NCI-H2196 (cell line): ENCODE results near the gene GRID1.

Experiments
- DNase-seq: peaks from one replicate; lab custom pipeline; 2025; ENCODE audit not compliant: unreplicated experiment; lab: John Stamatoyannopoulos, UW

GRID1 gene

DNA sequence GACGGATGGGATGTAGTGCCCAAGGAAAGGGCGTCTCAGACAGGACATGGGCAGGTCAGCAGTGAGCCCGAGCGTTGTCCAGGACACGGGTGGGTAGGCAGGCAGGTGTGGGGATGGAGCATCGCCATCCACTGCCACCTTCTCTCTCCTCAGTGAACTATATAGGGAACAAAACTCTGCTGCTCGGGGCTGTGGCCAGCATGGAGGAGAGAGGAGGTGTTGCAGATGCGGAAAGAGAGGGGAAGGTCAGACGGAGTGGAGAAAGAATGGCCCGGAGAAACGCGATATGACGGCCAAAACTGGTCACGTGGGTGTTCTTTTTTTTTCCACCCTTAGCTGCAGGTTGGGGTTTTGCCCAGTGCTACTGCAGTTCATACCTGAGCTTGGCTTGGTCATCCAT is 71.2 kb downstream of the GRID1 start:
- no peak for DNase-seq

DNA sequence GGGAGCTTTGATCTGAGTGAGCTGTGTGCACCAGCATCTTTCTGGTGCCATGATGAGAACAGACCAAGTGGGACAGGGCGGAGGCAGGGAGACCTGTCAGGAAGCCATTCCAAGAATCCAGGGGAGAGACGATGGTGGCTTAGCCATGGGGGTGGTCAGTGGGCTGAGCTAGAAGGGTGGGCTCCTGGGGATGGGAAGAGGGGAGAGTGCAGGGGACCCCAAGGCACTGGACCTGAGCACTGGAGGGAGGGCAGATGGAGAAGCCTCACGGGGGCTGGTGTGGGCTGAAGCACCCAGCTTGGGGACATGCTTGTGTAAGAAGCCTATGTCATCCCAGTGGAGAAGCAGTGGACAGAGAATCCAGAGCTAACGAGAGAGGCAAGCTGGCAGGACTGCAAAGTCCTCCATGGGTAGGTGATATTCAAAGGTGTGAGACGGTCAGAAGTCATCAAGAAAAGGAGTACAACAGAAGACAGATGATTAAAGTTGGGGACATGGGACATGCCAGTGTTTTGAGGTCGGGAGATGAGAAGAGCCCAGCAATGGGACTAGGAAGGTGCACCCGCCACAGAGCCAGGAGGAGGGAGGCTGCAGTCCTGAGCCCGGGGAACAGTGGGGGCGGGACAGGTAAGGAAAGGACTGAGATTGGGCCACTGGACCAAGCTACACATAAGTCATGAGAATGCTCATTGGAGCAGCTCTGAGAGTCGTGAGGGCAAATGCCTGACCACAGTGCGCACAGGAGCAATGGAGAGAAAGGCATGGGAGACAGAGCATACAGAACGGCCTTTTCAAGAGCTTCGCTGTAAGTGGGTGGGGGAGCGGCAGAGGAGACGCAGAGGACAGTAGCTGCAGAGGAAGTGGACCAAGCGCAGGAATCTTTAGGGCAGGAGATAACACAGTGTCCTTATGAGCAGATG is 72.0 kb downstream of the GRID1 start:
- no peak for DNase-seq

GRCh38 chr10:86293396-86293791 is 73.2 kb downstream of the GRID1 start:
- DNase-seq: no peak

DNA sequence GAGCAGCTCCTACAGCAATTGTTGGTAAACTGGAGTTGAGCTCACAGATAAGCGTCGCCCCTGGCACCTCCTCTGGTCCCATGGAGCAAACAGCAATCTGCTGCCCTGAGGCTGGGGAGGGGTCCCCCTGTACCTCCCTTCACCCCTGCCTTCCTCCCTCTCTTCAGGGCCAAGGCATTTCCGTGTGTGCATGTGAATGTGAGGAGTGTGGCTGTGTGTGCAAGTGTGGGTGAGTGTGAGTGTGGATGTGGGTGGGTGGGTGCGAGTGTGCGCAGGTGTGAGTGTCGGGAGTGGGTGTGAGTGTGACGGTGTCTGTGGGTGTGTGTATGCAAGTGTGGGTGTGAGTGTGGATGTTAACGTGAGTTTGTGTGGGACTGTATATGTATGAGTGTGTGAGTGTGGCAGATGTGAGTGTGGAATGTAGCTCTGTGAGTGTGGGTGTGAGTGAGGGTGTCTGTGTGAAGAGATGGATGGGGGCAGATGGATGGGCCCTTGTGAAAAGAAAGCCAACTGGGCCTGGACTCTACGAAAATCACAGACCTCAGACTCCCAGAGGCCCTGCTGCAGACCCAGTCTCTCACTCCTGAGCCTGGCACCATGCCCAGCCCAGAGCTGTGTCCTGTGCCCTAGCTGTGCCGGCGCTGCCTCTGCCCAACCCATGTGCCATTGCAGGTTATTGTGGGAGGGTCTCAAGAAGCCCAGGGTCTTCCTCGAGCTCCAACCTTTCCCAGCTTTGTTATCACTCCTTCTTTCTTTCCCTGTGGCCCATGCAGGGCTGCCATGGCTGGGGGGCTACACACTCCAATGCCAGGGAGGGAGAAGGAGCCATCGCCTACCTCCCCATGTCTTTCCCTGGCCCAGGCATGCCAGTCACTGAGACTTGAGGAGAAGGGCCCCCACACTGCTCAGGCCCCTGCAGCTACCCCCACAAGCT is 73.9 kb downstream of the GRID1 start:
- DNase-seq: no peak

DNA sequence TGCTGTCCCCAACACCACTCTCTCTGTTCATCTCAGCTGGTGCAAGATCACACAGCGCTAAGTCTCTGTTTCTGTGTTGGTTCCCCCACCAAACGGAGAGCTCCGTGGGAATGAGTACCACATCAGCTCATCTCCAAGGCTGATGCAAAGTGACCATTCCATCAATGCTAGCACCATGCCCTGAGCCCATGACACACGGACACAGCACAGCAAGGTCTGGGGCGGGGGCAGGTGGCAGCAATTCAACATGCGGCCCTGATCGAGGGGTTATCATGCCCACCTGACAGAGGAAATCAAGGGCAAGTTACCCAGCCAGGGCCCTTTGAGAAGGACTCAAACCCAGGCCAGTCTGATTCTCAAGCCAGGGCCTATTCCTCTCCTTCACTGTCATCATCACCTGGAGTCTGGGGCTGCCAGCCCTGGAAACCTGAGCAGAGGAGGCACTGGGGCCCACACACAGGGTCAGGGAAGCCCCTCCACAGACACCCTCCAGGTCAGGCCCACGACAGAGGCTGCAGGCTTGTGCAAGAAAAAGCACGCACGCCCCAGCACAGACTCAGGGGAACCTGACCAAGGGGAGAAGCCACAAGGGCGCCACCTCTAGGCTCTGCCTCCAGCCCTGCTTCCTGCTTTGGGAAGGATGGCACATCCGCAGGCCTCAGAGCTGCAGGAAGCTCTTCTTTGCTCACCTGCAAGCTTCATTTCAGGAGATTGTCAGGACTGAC is 74.8 kb downstream of the GRID1 start:
- no peak for DNase-seq

DNA sequence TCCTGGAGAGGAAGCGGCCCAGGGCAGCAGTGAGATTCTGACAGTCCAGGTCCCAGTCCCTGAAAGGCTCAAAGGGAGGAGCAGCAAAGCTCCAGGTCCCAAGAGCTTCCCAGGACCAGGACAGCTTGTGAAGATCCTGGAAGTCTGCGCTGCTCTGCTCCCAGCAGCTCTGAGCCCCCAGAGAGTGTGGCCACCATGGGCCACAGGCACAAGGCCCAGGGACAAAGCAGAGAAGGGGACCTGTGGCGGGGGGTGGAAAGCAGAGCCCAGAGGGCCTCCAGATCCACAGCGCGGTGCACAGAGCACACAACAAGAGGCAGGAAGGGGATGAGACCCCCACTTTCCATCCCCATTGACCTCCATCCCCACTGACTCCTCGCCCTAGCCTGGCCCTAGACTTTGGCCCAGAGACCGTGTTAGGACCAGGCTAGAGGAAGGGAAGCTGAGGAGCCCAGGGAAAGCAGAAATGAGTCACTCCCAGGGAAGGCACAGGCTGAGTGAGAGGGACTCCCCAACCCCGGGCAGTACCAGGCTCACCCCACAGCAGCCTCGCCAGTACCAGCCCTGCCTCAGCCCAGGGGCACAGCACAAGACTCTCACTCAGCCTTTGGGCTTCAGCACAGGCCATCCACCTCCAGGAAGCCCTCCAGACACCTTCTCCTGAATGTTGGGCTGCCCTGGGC is 75.5 kb downstream of the GRID1 start:
- DNase-seq: no peak

DNA sequence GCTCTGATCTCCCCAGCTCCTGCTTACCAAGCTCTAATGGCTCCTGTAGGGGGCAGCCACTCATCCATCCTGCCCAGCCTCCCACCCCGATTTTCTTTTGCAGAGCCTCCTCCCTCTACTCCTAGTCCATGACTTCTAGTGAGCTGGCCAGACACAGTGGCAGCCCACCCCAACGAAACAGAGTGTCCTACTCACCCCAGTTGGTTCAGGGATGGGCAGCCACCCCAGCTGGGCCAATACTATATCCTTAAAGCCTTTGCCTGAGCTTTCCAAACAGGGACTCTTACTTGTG is 77.1 kb downstream of the GRID1 start:
- no peak for DNase-seq

DNA sequence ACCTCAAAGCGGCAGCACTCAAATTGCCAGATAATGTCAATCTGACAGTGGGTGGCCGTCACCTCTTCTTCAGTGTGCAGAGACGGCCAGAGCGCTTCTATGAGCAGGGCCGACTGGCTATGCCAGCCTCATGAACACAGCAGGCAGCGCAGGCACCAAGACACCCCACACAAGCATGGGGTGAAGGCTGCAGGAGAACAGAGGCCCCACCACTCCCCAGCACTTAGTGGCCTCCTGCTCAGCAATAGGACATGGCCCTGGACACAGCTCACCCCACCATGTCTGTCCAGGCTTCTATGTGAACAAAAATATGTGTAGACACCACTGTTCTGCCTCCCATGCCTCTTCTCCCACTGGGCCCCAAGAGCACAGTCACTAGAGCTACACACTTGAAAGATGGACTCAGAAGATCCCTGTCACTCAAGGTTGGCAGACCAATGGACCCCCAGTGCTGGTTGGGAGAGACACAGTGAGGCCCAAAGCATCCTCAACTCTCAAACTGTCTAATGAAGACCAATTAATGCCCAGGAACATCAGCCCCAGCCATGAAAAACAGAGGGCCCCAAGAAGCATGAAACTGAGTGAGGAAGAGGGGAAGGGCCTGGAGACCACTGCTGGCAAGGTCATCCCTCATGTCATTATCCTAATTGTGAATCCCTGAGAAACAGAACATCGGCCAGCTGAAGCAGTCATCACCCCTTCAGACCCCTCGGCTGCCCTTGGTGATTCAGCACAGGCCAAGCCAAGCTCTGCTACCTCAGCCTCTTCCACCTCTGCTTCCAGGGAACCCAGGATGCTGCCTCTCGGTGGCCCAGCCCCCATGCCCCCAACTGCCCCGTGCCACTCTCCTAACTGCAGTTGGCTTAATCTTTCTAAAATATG is 77.7 kb downstream of the GRID1 start:
- no peak for DNase-seq

DNA sequence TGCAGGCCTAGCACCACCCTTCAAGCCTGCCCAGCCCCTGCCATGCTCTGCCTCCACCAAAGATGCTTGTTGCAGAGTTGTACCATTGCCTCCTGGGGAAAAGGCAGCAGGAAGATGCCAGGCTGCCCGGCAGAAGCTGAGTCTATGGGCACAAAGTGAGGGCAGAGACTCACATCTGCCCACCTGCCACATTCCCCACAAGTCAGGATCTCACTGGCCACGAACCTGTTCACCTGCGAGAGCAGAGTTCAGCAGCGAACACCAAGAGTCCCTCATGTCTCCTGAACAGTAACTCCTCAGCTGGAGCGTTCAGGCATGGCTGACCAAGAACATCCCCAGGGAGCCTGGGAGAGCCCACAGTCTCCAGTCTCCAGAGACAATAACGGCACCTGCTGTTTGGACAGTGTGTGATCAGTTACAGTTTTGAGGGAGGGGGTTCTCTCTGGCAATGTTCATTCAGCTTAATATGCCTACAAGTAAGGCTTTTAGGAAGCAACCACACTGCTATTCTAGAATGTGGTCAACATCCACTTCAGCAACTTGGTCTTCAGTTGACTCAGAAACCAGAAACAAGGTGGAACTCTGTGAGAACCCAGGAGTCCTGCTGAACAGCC is 78.5 kb downstream of the GRID1 start:
- no peak for DNase-seq

DNA sequence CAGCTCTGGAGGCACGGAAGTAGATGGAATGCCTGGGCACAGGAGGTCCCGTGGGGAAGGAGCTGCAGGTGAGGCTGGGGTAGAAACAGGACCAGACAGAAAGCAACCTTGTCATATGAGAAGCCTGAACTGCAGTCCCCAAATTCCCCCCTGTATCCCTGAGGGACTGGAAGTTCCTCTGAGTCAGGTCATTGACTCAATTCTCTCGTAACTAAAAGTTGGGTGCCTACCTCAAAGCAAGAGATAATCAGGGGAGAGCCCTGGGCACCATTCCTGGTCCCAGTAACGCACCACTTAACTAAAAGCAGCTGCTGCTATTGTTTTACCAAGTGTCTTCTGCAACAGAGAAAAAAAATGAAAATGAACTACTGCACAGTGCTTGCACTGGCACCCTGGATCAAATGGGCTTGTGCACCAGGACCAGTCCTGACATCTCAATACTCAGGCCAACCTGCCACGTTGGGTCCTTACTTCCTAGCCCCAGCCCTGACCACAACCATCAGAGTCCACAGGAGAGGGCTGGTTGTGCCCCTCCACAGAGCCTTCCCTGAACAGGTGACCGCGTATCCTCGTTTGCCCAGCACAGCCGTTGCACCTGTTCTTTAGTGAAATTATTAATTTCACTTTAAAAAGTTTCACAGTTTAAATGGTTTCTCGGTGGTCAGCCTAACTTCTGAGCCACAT is 79.3 kb downstream of the GRID1 start:
- DNase-seq: no peak

- no peak for DNase-seq
Observed at GRCh38 chr10:86286236-86287109, 80.1 kb downstream of the GRID1 start.

GRCh38 chr10:86285136-86285790 is 81.3 kb downstream of the GRID1 start:
- DNase-seq: no peak

DNA sequence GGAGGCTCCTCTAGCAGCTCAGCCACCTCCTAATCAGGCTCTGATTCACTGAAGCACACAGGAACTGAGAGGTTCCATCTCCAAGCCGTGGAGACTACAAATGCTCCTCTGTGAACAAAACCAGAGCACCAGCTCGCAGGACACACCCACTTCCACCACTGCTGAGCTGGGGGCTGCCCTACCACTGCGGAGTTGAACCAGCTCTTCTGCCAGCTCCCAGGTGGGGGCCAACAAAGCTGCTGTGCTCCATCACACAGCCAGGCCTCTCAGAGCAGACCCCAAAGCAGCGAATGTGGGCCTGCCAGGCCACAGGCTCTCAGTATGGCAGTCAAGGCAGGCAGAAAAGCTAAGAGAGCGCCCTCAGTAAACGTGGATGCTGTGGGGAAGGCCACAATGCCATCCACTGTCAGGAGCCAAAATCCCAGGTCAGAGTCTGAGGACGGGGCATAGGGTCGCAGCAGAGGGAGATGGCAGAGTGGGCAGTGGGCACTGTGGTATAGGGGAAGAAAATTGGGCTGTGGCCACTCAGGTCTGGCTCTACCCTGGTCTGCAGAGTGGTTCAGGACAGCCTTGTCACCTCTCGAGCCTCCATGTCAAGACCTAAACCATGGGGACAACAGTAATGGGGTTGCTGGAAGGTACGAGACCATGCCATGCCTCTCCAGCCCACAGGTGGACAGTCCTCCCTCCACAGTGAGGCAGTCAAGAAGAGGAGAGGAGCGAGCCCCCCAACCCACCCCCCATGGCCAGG is 82.1 kb downstream of the GRID1 start:
- DNase-seq: no peak

DNA sequence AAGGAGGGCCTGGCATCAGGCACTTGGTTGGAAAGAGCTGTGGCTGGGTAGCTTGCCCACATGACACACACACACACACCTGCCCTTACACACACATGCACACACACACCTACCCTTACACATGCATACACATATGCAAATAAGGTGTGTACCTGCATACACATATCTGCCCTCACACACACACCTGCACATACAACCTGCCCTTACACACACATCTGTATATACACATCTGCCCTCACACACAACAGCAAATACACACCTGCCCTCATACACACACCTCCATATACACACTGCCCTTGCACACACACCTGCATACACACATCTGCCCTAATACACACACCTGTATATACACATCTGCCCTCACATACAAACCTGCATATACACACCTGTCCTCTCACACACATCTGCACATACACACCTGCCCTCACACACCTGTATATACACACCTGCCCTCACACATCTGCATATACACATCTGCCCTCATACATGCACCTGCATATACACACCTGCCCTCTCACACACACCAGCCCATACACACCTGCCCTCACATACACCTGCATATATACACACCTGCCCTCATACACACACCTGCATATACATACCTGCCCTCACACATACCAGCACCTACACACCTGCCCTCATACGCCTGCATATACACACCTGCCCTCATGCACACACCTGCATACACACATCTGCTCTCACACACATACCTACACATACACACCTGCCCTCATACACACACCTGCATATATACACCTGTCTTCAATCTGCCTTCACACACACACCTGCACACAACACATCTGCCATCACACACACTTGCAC is 82.9 kb downstream of the GRID1 start:
- DNase-seq: no peak

DNA sequence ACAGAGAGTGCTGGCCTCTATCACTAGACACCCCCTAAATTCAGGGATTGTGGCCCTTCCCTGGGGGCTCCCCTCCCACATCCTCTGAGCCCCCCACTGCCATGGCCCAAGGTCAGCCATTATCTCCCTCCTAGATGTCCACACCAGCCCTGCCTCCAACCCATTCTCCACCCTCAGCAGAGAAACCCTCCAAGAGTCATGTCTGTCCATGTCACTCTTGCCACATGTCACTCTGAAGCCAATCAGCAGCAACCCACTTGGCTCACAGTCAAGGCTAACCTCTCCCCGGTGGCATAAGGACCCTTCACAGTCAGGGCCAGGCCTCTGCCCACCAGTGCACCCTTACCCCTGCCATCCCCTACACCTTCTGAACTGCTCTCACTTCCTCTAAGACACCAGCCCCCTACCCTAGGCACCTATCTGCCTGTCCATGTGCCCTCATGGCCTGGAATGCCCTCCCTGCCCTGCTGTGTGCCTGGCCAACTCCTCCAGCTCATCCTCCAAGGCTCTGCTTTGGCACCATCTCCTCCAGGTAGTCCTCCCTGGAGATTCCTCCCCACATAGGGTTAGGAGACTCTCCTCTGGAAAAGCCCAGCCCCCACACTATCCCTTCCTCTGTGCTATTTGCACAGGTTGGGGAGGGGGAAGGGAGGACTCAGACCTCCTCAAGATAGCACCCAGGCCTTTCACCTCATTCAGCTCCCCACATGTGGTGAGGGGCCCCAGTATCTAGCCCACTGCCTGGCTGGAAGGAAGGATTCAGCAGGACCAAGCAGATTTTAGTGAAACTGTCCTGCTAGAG is 83.7 kb downstream of the GRID1 start:
- no peak for DNase-seq
